HepG2 (cell line): ENCODE results near the gene USP35. TPM values are rescaled to one million over a fixed set of nuclear protein-coding genes. Genes with fewer than 3 reads are reported as not detected.
A peak's percentile ranks its signal among the peaks of the same experiment; 100 is the strongest.

ENCODE experiments used
- HDAC1 ChIP-seq: sonication (generic); formaldehyde crosslinking; IDR thresholded peaks from 2 replicates; pipeline ENCODE4 v1.5.1; 2020; ENCODE audit warnings: mild to moderate bottlenecking, missing genetic modification reagents
- KMT2B ChIP-seq: IDR thresholded peaks from 2 replicates; pipeline ENCODE4 v1.6.1; 2016; ENCODE audit warnings: missing genetic modification reagents, missing compliant biosample characterization
- MXI1 ChIP-seq: IDR thresholded peaks from 3 replicates; pipeline ENCODE4 v1.6.1; 2012; ENCODE audit warnings: low read depth, low read length, inconsistent platforms, borderline replicate concordance
- PHF8 ChIP-seq: sonication (generic); formaldehyde crosslinking; IDR thresholded peaks from 2 replicates; pipeline ENCODE4 v1.5.0; 2020; ENCODE audit warnings: missing genetic modification reagents
- POGK ChIP-seq: sonication (generic); formaldehyde crosslinking; conservative IDR thresholded peaks from 2 replicates; pipeline ENCODE4 v1.8.0; 2022; ENCODE audit warnings: mild to moderate bottlenecking, moderate library complexity, missing genetic modification reagents
- REL ChIP-seq: sonication (generic); formaldehyde crosslinking; conservative IDR thresholded peaks from 2 replicates; pipeline ENCODE4 v1.8.0; 2022; ENCODE audit warnings: mild to moderate bottlenecking, missing genetic modification reagents, moderate library complexity
- REPIN1 ChIP-seq: sonication (generic); formaldehyde crosslinking; IDR thresholded peaks from 2 replicates; pipeline ENCODE4 v1.8.0; 2022; ENCODE audit warnings: missing genetic modification reagents, low read depth, mild to moderate bottlenecking, borderline replicate concordance
- RNF2 ChIP-seq: fragments of 450-650 bp; conservative IDR thresholded peaks from 2 replicates; pipeline ENCODE4 v1.6.1; 2016; ENCODE audit warnings: low read depth
- TFDP1 ChIP-seq: IDR thresholded peaks from 2 replicates; pipeline ENCODE4 v1.6.1; 2016; ENCODE audit warnings: missing compliant biosample characterization, missing genetic modification reagents, borderline replicate concordance
- U2AF2 ChIP-seq: fragments of 200-400 bp; formaldehyde crosslinking; IDR thresholded peaks from 2 replicates; pipeline ENCODE4 v1.6.1; 2017; ENCODE audit warnings: low read depth, mild to moderate bottlenecking, low read length
- ZBED4 ChIP-seq: sonication (generic); formaldehyde crosslinking; IDR thresholded peaks from 2 replicates; pipeline ENCODE4 v1.4.0; 2020; ENCODE audit warnings: missing genetic modification reagents, borderline replicate concordance
- ZNF382 ChIP-seq: sonication (generic); formaldehyde crosslinking; IDR thresholded peaks from 2 replicates; pipeline ENCODE4 v1.5.0; 2020; ENCODE audit warnings: missing genetic modification reagents, mild to moderate bottlenecking, borderline replicate concordance
- ZNF552 ChIP-seq: sonication (generic); formaldehyde crosslinking; IDR thresholded peaks from 2 replicates; pipeline ENCODE4 v1.9.0; 2022; ENCODE audit warnings: missing genetic modification reagents, mild to moderate bottlenecking, borderline replicate concordance
- ZNF574 ChIP-seq: sonication (generic); formaldehyde crosslinking; IDR thresholded peaks from 2 replicates; pipeline ENCODE4 v1.4.0; 2020; ENCODE audit warnings: missing genetic modification reagents
- ZNF577 ChIP-seq: sonication (generic); formaldehyde crosslinking; IDR thresholded peaks from 2 replicates; pipeline ENCODE4 v1.4.0; 2020; ENCODE audit warnings: mild to moderate bottlenecking, low read depth, missing genetic modification reagents, borderline replicate concordance
- ZNF619 ChIP-seq: sonication (generic); formaldehyde crosslinking; IDR thresholded peaks from 2 replicates; pipeline ENCODE4 v1.4.0; 2020; ENCODE audit warnings: mild to moderate bottlenecking, missing genetic modification reagents
- ZNF878 ChIP-seq: sonication (generic); formaldehyde crosslinking; IDR thresholded peaks from 2 replicates; pipeline ENCODE4 v1.8.1; 2023; ENCODE audit warnings: mild to moderate bottlenecking, missing genetic modification reagents, moderate library complexity
- polyA plus RNA-seq, 8 experiments: library from polyadenylated mRNA; depleted of rRNA in 3 of 8; stranded (reverse) in 7 of 8; unstranded in 1 of 8; fragments of >200 nt; fragmentation: Illumina TruSeq in 4 of 8; extraction: Trizol in 4 of 8; gene quantifications; 2 replicates each; pipeline versions ENCODE4 v1.2.1 to v1.2.3, GENCODE V29; 2011 to 2016; ENCODE audit warnings: low read depth in 4 of 8, missing spikeins in 1 of 8, mixed read lengths in 1 of 8; ENCODE audit not compliant: insufficient read depth in 1 of 8
- total RNA-seq, 5 experiments: library from RNA; depleted of rRNA; stranded (reverse); fragments of >200 nt; fragmentation: Illumina TruSeq; extraction: Trizol; gene quantifications; 2 replicates each; pipeline ENCODE4 v1.2.3, GENCODE V29; 2016; ENCODE audit warnings: low read depth in 1 of 5

Gene USP35
- total and polyA plus RNA-seq, 2 of the 13 experiments (the other 11 are each of a cell fraction or from before 2014, with no cell fraction given), result 4.6 to 7.7 TPM

- TF ChIP-seq ZBED4 (peak; percentile 42; the same call in 1 of the 2 replicates), POGK (CRISPR knock-in tag) (peak; percentile 96), ZNF577 (CRISPR knock-in tag) (no peak), MXI1 (peak; percentile 97), HDAC1 (CRISPR knock-in tag) (peak; percentile 82), ZNF552 (CRISPR knock-in tag) (peak; percentile 63; the same call in 1 of the 2 replicates), REPIN1 (CRISPR knock-in tag) (peak; percentile 90), RNF2 (peak; percentile 62; the same call in 1 of the 2 replicates), REL (CRISPR knock-in tag) (peak; percentile 85; the same call in 1 of the 2 replicates), TFDP1 (peak; percentile 99), ZNF619 (CRISPR knock-in tag) (peak; percentile 62; the same call in 1 of the 2 replicates), KMT2B (CRISPR knock-in tag) (peak; percentile 93), ZNF574 (CRISPR knock-in tag) (peak; percentile 90), ZNF878 (CRISPR knock-in tag) (peak; percentile 99), U2AF2 (no peak), PHF8 (peak; percentile 79), ZNF382 (no peak)
These were observed 49.0 kb upstream of the USP35 start, which contains the start of gene ALG8 (continued) for GRCh38 chr11:78139422-78140391.
